ENCODE results near the gene GRK7.
"Not testable (repeated sequence)": the region's sequence is repeated elsewhere in the genome, so short reads cannot be mapped to it uniquely, and the experiment has no call there.

Gene GRK7

GRCh38 chr3:141764045-141764444 lies 837 bp downstream of the GRK7 start:
- no peak for DNase-seq

- no peak for DNase-seq
These were observed 1.3 kb downstream of the GRK7 start for GRCh38 chr3:141764465-141764864.

GRCh38 chr3:141764986-141765385 lies 1.8 kb downstream of the GRK7 start:
- no peak for DNase-seq

- peak; percentile 46 for DNase-seq
These were observed 3.9 kb downstream of the GRK7 start for GRCh38 chr3:141767066-141767465.

GRCh38 chr3:141769221-141769894 lies 6.2 kb downstream of the GRK7 start:
- peak; percentile 31 for DNase-seq

GRCh38 chr3:141773676-141774075 lies 10.5 kb downstream of the GRK7 start:
- DNase-seq, result no peak

- no peak for DNase-seq
These were observed 13.2 kb downstream of the GRK7 start for GRCh38 chr3:141776376-141776775.

GRCh38 chr3:141776885-141777284 lies 13.7 kb downstream of the GRK7 start:
- DNase-seq, result no peak

GRCh38 chr3:141777957-141778813 lies 15.0 kb downstream of the GRK7 start:
- DNase-seq, result no peak

GRCh38 chr3:141779667-141780066 lies 16.5 kb downstream of the GRK7 start:
- DNase-seq, result no peak

- no peak for DNase-seq
These were observed 19.3 kb downstream of the GRK7 start for GRCh38 chr3:141782386-141782932.

- DNase-seq, result no peak
These were observed 20.4 kb downstream of the GRK7 start for GRCh38 chr3:141783632-141784031.

- DNase-seq, result no peak
These were observed 20.9 kb downstream of the GRK7 start for GRCh38 chr3:141784096-141784495.

GRCh38 chr3:141784531-141784930 lies 21.3 kb downstream of the GRK7 start:
- peak; percentile 53 for DNase-seq

GRCh38 chr3:141788149-141788548 lies 24.9 kb downstream of the GRK7 start:
- DNase-seq, result no peak

GRCh38 chr3:141788750-141789149 lies 25.5 kb downstream of the GRK7 start:
- DNase-seq, result not testable (repeated sequence)

GRCh38 chr3:141789281-141789680 lies 26.1 kb downstream of the GRK7 start:
- DNase-seq, result peak; percentile 35

GRCh38 chr3:141790171-141790570 lies 27.0 kb downstream of the GRK7 start:
- DNase-seq, result peak; percentile 45

- DNase-seq, result no peak
These were observed 29.3 kb downstream of the GRK7 start for GRCh38 chr3:141792495-141792894.

GRCh38 chr3:141793476-141794260 lies 30.5 kb downstream of the GRK7 start:
- no peak for DNase-seq

GRCh38 chr3:141795276-141795675 lies 32.1 kb downstream of the GRK7 start:
- DNase-seq, result no peak

GRCh38 chr3:141795741-141796080 lies 32.5 kb downstream of the GRK7 start:
- DNase-seq, result no peak

All from hematopoietic multipotent progenitor cell treated with erythropoietin and hydrocortisone succinate and interleukin-3 and kit ligand, for 6 days (in vitro differentiated cells).